Astrocyte of the spinal cord (primary cell): ENCODE data around the gene CIAO1.
"Not testable (repeated sequence)": the region's sequence is repeated elsewhere in the genome, so short reads cannot be mapped to it uniquely, and the experiment has no call there.

Experiments
- DNase-seq: peaks from one replicate; pipeline ENCODE4 v3.0.0; 2011; ENCODE audit warnings: low read depth, low spot score
- H3K4me3 ChIP-seq: 2 replicates; pipeline ENCODE4 v1.5.1; 2011; ENCODE audit warnings: low read depth, mild to moderate bottlenecking, low read length, moderate library complexity
- CTCF ChIP-seq: IDR thresholded peaks from 2 replicates; pipeline ENCODE4 v1.5.1; 2012; ENCODE audit warnings: low read depth, mild to moderate bottlenecking, low read length, inconsistent platforms
- in situ Hi-C: cut with HindIII; loops from 2 replicates; pipeline ENCODE4 v1.10.0; 2017; ENCODE audit warnings: low sequenced_read_pairs

Gene CIAO1

GRCh38 chr2:96256611-96257113, 9.4 kb upstream of the CIAO1 start:
- in situ Hi-C loops = no loop called here
- no peak for TF ChIP-seq CTCF
- DNase-seq = no peak
- no peak overlapping the region for H3K4me3 ChIP-seq

- in situ Hi-C loops, H3K4me3 ChIP-seq, DNase-seq: not testable (repeated sequence)
These were observed 8.3 kb upstream of the CIAO1 start for GRCh38 chr2:96257744-96258143.

GRCh38 chr2:96258166-96259022, 7.6 kb upstream of the CIAO1 start:
- in situ Hi-C loops = no loop called here
- H3K4me3 ChIP-seq = no peak overlapping the region
- no peak for TF ChIP-seq CTCF
- no peak for DNase-seq

GRCh38 chr2:96259497-96259921, 6.5 kb upstream of the CIAO1 start:
- TF ChIP-seq CTCF = no peak
- in situ Hi-C loops = no loop called here
- no peak for DNase-seq
- H3K4me3 ChIP-seq = no peak overlapping the region

GRCh38 chr2:96260387-96261260, 5.4 kb upstream of the CIAO1 start:
- DNase-seq = peak; percentile 84
- peak; percentile 45 for TF ChIP-seq CTCF
- no peak overlapping the region for H3K4me3 ChIP-seq
- in situ Hi-C loops = no loop called here

GRCh38 chr2:96261328-96262003, 4.6 kb upstream of the CIAO1 start:
- no peak for DNase-seq
- no peak overlapping the region for H3K4me3 ChIP-seq
- TF ChIP-seq CTCF = no peak
- in situ Hi-C loops = no loop called here
